HG03342 (cell line): Measurements from ENCODE around the gene NBEA.
"Not testable (repeated sequence)": the region's sequence is repeated elsewhere in the genome, so short reads cannot be mapped to it uniquely, and the experiment has no call there.

ENCODE experiments used
- ATAC-seq: cut with Tn5 transposase; IDR thresholded peaks from one replicate; pipeline ENCODE4 v1.9.1; 2021; ENCODE audit warnings: mild to moderate bottlenecking, moderate library complexity; ENCODE audit not compliant: unreplicated experiment

The NBEA gene

GRCh38 chr13:35058585-35058984 lies 116.5 kb downstream of the NBEA start:
- peak; percentile 90 for ATAC-seq

- ATAC-seq: no peak
Observed at GRCh38 chr13:35086667-35087066, 144.6 kb downstream of the NBEA start.

GRCh38 chr13:35092251-35092650 lies 150.2 kb downstream of the NBEA start:
- no peak for ATAC-seq

DNA sequence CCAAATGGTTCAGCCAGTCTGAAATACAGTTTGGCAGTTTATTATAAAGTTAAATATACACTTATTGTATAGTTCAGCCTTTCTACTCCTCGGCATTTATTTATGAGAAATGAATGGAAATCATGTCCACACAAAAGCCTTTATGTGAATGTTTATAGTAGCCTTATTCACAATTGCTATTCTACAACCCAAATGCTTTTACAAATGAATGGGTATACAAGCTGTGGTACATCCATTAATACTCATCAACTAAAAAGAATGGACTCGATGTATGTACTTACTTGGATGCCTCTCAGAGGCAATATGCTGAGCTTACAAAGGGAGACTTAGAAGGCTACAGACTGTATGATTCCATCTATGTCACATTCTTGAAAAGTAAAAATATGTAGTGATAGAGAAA lies 150.7 kb downstream of the NBEA start:
- ATAC-seq: no peak

- ATAC-seq: no peak
Observed at GRCh38 chr13:35093356-35093755, 151.3 kb downstream of the NBEA start.

- ATAC-seq: not testable (repeated sequence)
Observed at GRCh38 chr13:35106771-35107170, 164.7 kb downstream of the NBEA start.

DNA sequence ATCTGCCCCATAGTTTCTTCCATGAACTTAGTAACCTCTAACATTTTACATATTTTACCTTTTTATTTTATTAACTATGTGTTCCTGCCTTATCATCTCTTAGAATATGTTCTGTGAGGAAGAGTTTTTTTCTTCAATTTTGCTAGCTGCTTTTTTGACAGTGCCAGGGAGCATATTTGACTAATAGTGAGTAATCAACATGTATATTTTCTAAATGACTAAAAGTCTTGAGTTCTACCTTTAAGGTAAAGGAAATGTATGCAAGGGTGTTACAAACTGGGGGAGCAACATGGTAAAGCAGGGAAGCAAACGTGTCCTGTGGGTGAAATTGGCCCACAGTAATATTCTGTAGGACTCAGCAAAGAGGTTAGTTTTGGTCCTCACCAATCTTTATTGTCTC lies 165.5 kb downstream of the NBEA start:
- no peak for ATAC-seq

DNA sequence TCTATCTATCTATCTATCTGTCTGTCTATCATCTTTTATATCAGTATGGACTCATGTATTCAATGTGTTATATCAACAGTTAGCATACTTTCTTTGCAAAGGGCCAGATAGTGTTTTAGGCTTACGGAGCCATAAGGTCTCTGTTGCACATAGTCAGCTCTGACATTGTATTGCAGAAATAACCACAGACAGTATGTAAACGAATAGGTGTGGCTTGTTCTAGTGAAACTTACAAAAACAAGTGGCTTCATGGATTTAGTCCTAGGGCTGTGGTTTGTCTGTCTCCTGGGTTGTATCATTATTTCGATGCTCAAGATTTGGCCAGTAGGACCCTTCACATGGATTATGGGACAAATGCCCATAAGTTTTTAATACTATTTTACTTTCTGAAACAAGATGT lies 171.5 kb downstream of the NBEA start:
- not testable (repeated sequence) for ATAC-seq

GRCh38 chr13:35127466-35127865 lies 185.4 kb downstream of the NBEA start:
- no peak for ATAC-seq

GRCh38 chr13:35129500-35129899 lies 187.4 kb downstream of the NBEA start:
- no peak for ATAC-seq

- ATAC-seq: no peak
Observed at GRCh38 chr13:35131471-35131870, 189.4 kb downstream of the NBEA start.

DNA sequence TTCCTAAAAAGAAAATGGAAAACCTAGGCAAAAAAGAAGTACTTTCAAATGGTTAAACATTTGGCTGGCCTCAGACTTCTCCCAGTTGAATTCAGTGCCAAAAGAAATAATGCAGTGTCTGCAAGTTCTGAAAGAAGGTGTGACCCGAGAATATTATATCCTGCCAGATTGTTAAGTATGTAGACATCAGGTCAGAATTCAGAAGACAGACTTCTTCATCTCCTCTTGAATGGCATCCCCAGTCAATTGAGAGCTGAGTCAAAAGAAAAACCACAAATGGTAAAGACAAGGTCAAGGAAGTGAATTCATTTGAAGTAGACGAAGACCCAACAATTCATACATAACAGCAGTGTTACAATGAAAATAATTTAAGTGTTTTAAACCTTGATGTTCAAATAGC lies 194.5 kb downstream of the NBEA start:
- ATAC-seq: no peak

DNA sequence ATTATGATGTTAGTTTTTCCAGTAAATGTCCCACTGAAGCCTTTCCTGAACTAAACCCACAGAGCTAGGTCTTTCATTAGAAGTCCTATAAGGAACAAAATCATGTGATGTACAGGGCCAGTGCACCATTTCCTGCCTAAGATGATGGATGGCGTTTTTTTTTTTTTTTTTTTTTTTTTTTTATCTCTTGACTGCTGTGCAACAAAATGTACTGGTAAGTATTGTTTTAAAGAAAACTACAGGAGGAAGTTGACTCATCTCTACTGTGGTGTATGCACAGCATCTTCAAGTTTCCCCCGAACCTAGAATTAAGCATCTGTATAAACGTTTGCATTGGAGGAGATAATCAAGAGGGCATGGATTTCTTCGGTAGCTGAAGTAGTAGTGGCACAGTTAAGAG lies 197.5 kb downstream of the NBEA start:
- no peak for ATAC-seq

DNA sequence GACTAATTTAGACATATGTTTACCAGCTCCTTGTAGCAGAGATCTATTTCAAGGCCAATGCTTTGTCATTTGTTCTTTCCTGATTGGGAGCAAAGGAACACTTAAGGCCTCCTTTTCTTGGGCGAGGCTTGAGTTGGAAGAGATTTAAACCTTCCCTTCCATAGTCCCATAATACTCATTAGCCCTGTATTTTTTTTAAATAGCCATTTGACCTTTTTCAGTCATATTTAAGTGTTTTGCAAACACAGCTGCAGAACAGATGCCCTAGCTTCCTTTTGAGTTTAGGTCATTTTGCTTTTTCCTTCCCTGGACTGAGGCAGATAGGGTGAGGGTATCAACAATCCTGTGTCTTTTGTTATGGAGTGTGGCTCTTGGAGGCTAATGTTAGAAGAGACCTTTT lies 198.3 kb downstream of the NBEA start:
- no peak for ATAC-seq

- no peak for ATAC-seq
Observed at GRCh38 chr13:35140831-35141230, 198.8 kb downstream of the NBEA start.

DNA sequence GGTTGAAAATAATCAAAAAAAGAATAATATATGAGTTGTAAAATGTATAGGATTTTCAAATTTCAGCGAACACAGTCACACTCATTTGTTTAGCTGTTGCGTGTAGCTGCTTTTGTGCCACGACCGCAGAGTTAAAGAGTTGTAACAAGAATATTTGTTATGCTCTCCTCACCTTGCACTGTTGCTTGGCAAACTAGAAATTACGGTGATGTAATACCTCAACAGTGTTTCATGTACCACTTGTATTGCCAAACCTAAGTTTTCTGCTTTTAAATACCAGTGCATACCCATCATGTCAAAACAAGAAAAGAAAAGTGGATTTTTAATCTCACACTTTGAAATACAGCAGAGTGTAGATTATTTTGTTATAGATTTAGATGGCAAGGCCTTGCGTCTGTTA lies 201.1 kb downstream of the NBEA start:
- no peak for ATAC-seq

DNA sequence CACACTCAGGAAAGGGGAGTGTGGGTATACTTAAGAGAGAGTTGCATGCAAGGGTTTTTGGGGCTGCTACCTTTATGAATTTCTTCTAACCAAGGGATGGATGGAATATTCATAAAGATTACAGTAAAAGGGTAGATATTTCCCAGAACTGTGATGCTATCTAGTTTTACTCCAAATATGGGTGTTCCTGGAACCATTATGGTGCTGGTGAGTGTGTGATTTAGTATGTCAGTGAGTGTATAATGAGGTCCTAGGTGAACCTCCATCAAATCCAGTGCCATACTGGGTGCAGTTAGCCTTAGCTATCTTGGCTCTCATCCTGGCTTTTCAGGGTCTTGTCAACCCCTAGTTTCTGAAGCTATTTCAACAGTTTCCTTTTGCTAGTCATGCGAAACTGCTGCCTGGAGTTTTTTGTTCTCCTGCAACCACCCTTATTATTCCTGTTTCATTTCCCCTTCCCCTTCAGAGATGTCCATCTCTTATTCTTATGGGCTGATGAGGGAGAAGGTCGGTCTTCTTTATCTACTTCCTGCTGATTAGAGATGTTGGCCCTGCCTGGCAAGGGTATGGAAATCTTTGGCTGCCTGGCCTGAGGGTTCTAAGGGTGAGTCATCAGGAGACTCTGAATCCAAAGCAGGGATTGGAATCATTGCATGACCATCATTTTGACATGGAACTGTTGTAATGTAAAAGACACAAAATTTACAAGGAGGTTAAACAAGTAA lies 202.3 kb downstream of the NBEA start:
- ATAC-seq: no peak

- ATAC-seq: no peak
Observed at GRCh38 chr13:35146686-35147085, 204.6 kb downstream of the NBEA start.

DNA sequence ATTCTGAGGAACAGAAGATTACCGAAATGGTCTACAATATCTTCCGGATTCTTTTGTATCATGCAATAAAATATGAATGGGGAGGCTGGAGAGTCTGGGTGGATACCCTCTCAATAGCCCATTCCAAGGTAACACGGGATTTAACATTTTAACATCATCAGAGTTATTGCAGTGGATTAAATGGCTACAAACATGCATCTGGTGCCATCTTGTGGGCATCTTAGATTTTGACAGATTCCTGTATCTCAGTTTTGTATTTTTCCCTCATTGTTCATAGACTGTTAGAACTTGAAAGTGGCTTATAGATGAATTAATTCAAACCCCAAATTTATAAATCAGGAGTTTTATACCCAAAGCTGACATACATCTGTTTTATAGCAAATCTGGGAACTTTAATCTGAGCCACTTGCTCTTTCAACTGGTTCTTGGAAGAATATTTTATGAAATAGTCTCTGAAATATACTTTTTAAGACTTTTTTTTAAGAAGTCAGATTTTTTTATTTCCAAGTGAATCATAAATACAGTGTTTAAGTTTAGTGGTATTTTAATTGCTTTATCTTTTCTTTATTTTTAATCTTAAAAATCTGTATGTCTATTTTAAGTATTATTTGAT lies 215.2 kb downstream of the NBEA start:
- peak; percentile 77 for ATAC-seq

DNA sequence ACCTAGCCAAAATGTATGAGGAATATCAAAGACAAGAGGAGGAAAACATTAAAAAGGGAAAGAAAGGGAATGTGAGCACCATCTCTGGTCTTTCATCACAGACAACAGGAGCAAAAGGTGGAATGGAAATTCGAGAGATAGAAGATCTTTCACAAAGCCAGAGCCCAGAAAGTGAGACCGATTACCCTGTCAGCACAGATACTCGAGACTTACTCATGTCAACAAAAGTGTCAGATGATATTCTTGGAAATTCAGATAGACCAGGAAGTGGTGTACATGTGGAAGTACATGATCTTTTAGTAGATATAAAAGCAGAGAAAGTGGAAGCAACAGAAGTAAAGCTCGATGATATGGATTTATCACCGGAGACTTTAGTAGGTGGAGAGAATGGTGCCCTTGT lies 217.0 kb downstream of the NBEA start:
- ATAC-seq: no peak

GRCh38 chr13:35160896-35161295 lies 218.8 kb downstream of the NBEA start:
- no peak for ATAC-seq

- ATAC-seq: no peak
Observed at GRCh38 chr13:35162420-35162819, 220.3 kb downstream of the NBEA start.

DNA sequence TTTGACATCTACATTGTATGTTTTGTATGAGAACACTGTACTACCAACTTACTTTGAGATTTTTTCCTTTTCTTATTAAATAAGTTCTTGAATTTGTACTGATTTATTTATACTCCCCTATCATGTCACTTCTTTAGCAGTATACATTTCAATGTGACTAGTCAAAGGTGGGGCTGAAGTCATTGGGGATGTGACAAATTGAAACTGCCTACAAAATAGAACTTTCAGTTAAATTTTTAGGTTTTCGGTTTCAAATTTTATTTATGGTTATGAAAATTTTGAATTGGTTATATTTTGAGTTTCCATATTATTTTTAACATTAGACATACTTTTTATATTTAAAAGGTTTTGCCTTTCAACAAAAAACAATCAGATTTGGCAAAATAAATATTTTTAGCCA lies 221.6 kb downstream of the NBEA start:
- peak; percentile 41 for ATAC-seq
